Measurements from ENCODE around the gene SHF.

SHF gene

DNA sequence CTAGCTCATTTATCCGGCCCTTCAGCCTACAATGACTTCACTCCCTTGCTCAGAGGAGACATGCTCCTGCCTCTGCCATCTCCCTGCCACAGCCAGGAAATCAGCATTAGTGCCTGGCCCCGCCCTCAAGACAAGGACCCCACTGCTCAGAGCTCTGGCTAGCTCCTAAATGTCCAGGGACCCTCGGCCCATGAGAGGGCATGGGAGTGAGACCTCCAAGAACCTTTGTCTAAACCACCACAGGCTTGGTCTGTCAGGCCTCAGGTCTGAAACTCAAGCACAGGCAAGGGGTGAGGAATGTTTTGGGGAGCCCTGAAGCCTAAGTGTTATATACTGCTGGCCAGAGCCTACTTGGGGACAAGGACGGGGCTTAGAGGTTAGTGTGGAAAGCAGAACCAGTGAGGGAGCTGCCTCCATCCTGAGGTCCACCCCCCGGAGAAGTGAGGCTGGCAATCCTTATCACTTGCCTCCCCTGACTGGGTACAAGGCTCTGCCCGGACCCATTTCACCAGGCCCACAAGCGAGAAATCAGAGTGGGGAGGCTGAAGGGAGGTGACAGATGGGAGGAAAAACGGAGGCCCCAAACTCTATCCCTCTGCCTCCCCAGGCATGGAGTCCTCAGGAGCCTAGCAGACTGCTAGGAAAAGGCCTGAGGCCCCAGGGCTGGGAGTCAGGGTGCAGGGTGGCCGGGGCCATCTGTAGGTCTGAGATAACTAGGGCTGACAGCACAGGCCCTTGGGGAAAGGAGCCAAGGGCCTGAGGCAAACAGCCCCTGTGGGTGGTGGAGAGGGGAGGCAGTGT is 18.8 kb downstream of the SHF start:
- no peak for DNase-seq

- DNase-seq, result no peak
Measured at GRCh38 chr15:45168286-45168685, 19.5 kb downstream of the SHF start.

- no peak for DNase-seq
Measured at GRCh38 chr15:45167631-45168205, 20.0 kb downstream of the SHF start.

- peak; percentile 86 for DNase-seq
Measured at GRCh38 chr15:45166834-45167630, 20.7 kb downstream of the SHF start.

- DNase-seq, result no peak
Measured at GRCh38 chr15:45165536-45165935, 22.2 kb downstream of the SHF start.

DNA sequence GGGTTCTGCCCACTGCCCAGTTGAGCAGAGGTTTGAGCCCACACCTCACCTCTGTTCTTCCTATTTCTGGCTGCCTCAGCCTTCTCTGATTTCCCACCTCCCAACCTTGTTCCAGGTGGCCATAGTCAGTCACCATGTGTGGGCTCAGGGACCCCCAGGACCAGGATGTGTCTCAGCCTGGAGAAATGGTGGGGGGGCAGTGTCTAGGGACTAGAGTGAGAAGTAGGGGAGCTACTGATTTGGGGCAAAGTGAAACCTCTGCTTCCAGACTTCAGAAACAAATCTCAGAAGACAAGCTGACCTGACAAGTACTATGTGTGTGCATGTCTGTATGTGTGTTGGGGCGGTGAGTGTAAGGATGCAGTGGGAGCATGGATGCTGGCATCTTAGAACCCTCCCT is 22.9 kb downstream of the SHF start:
- no peak for DNase-seq

- no peak for DNase-seq
Measured at GRCh38 chr15:45163508-45163856, 24.3 kb downstream of the SHF start.

DNA sequence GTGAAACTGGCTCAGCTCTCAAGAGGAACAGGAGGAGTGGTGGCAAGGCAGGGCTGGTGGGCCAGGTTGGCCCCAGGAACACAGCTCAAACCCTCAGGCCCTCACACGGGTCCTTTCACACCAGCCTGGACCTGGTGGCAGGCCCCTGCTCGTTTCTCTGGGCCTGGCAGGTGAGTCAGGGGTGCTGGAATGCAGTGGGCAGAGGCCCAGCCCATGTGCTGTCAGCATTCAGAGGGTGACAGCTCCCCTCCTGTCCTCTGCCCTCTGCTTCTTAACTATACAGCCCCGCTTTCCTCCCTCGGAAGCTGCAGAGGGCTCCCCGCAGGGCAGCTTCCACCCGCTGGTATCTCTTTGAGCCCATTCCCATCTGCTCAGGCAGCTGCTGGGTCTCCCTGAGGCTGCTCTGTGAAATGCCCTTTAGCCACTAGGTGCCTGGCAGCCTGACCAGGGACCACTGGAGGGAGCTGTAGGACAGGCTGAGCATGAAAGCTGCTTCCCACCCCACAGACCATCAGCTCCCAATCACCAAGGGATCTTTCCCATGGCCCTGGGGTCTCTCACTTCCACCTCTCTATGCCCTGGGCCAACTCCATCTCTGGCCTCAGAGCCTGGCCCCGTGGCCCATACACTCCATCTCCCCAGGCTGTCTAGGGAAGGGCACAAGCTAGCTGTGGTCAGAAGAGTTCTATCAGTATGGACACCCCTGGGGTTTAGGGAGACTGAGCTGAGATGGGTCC is 24.8 kb downstream of the SHF start:
- no peak for DNase-seq

GRCh38 chr15:45161666-45162065 is 26.1 kb downstream of the SHF start:
- no peak for DNase-seq

DNA sequence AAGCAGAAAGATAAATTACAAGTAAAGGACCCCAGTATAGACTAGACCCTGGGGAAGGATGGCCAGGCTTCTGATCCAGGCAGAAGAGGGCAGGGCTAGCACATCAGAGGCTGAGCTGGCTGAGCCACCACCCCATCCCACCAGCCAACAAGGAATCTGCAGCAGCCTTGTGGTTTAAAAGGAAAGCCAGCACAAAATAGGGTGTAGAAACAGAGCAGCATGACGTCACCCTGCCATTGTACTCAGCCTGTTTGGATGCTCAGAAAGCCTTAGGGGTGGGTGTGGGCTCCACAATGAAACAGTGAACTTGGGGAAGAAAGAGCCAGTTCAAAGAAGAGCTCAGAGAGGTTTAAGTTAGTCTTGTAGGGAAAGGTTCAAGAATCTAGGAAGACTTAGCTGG is 29.8 kb downstream of the SHF start:
- DNase-seq, result no peak

DNA sequence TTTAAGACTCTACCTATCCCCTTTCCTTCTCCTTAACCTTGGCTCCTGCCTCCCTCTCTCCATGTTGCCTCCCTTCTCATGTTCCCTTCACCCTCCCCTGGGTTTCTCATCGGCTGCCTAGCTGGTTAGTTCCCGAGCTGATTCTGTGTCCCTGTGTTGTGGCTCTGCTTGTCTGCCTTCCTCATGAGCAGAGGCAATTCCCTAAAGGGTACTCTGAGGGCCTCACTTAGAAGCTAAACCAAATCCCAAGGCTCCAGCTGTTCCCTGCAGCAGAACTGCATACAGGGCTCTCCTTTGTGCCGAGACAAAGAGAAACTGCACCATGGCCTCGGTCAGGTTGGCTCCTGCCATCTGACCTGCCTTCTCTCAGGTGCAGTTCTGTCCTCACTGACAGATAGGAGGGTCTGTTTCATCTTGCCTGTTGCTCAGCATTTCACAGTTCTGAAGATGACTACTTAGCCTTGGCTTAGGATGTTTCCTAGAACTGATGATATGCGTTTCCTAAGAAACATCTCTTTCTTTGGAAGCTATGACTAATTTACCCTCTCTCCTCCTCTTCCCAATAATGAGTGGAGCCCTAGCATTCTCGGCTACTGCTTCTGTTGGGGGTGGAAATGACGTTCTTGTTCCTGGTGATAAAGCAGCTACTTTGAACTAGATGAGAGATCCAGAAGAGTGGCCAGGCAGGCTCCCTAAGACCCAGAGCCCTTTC is 30.9 kb downstream of the SHF start:
- DNase-seq, result no peak

DNA sequence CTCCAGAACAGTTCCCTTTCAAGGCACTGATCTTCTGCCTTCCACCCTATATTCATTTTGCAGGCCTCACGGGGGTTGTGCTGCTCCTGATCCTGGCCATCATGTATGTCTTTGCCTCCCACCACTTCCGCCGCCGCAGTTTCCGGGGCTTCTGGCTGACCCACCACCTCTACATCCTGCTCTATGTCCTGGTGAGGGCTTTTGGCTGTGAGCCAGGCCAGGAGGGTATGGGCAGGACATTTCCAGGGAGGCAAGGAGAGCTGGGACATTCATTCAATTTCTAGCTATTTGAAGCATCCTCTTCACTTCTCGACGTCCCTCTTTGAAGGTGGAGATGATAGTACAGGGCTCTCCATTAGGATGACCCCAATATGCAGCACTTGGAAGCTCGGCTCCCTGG is 32.0 kb downstream of the SHF start:
- no peak for DNase-seq

- DNase-seq, result no peak
Measured at GRCh38 chr15:45151998-45152828, 35.6 kb downstream of the SHF start.

DNA sequence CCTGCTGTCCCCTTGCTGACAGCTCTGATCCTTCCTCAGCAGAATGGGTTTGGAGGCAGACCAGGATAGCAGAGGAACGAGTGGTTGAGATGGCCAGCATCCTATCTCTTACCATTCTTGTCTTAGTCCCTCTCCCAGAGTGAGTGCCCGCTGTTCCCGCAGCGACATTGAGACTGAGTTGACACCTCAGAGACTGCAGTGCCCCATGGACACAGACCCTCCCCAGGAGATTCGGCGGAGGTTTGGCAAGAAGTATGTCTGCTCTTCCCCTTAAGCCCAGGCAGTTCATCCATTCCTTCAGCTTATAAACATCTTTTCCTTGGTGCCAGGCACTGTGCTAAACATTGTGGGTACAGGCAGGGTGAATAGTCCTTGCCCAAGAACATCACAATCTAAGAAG is 36.8 kb downstream of the SHF start:
- no peak for DNase-seq

DNA sequence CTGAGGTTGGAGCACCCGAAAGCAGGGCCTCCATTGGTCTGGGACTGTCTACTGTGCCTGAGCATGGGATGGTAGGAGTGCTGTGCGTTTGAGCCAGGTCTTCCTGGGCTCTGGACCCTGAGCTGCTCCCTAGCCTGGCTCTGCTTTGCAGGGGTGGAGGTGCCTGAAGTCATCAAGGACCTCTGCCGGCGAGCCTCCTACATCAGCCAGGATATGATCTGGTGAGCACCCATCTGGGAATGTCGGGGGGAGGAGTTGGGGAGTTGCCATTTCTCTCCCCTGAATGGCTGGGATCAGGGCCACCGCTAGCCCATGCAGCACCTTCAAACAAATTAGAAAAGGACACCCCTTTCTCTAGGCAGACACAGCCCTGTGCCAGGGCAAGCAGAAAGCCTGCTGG is 37.3 kb downstream of the SHF start:
- no peak for DNase-seq

DNA sequence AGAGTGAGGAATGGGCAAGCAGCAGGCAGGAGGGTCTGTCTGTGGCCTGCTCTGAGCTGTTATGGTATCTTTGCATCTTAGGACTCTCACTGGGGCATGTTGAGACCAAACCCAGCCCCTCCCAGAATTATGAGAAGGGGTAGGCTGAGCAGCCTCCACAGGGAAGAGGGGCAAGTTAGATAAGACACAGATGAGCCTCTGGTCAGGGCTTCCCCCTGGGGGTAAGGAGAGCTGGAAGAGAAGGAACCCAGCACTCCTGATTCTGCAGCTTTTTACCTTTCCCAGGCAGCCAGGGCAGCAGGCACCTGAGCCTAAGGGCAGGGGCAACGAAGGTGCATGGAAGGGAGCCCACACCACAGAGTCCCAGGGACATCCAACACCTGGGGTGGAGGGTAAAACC is 38.7 kb downstream of the SHF start:
- no peak for DNase-seq

GRCh38 chr15:45148076-45149059 is 39.4 kb downstream of the SHF start:
- DNase-seq, result no peak

DNA sequence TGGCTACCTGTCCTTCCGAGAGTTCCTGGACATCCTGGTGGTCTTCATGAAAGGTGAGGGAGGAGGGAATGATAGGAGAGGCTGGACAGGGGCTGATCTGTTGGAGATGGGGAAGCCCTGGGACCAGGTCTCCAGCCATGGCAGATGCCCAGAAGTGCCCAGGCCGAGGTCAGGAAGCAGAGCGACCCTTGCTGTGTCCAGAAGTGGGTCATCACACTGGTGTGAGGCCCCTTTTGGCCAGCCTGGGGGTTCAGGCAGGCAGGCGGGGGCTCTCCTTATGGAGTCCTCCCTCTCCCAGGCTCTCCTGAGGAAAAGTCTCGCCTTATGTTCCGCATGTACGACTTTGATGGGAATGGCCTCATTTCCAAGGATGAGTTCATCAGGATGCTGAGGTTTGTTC is 40.2 kb downstream of the SHF start:
- DNase-seq, result no peak

GRCh38 chr15:45146405-45146804 is 41.4 kb downstream of the SHF start:
- DNase-seq, result no peak

DNA sequence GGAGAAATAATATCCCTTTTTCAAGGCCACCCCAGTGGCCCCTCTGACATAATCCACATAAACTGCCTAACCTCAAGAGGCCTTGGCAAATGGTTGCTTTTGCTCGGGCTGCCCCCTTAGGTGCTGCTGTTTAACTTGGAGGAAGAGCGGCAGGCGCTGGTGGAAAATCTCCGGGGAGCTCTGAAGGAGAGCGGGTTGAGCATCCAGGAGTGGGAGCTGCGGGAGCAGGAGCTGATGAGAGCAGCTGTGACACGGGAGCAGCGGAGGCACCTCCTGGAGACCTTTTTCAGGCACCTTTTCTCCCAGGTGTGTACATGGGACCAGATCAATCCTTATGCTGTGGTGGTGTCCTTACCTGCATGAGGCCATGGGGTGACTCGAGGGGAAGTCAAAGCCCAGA is 43.0 kb downstream of the SHF start:
- DNase-seq, result no peak

GRCh38 chr15:45143946-45144345 is 43.8 kb downstream of the SHF start:
- no peak for DNase-seq

All from activated CD4-positive, CD25-positive, alpha-beta regulatory T cell treated with anti-CD3 and anti-CD28 coated beads, Interleukin-2, amount 50 U/mL, for 72 hours (primary cell).